Breast epithelium (tissue), 3 donors: ENCODE measurements around the gene ANKS3.

Source experiments
- POLR2AphosphoS5 ChIP-seq, 3 donors: sonication (generic); formaldehyde crosslinking; IDR thresholded peaks; one replicate each; pipeline ENCODE4 v1.6.1; 2017; ENCODE audit warnings: antibody characterized with exemption in 3 of 3
- TF ChIP-seq, protein P1 (sequence below), 3 donors: fragments of 450-650 bp; IDR thresholded peaks; one replicate each; pipeline ENCODE4 v1.5.1; 2016 to 2017; ENCODE audit warnings: antibody characterized with exemption in 3 of 3, mild to moderate bottlenecking in 3 of 3, moderate library complexity in 3 of 3

GRCh38 chr16:4760221-4760910, 26.3 kb upstream of the ANKS3 start:
- no peak for TF ChIP-seq POLR2AphosphoS5 (IDR thresholded peaks at IDR 0.05)
- TF ChIP-seq, protein P1, sequence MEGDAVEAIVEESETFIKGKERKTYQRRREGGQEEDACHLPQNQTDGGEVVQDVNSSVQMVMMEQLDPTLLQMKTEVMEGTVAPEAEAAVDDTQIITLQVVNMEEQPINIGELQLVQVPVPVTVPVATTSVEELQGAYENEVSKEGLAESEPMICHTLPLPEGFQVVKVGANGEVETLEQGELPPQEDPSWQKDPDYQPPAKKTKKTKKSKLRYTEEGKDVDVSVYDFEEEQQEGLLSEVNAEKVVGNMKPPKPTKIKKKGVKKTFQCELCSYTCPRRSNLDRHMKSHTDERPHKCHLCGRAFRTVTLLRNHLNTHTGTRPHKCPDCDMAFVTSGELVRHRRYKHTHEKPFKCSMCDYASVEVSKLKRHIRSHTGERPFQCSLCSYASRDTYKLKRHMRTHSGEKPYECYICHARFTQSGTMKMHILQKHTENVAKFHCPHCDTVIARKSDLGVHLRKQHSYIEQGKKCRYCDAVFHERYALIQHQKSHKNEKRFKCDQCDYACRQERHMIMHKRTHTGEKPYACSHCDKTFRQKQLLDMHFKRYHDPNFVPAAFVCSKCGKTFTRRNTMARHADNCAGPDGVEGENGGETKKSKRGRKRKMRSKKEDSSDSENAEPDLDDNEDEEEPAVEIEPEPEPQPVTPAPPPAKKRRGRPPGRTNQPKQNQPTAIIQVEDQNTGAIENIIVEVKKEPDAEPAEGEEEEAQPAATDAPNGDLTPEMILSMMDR (IDR thresholded peaks at IDR 0.05) = no peak
